Measurements from ENCODE around the gene CAPNS1. TPM values are rescaled to one million over a fixed set of nuclear protein-coding genes. Genes with fewer than 3 reads are reported as not detected.

The CAPNS1 gene
- total RNA-seq, 1 donor from 2014 or later, result 431 TPM

GRCh38 chr19:36106441-36106840 lies 33.4 kb upstream of the CAPNS1 start:
- H3K4me1 Mint-ChIP-seq (ENCODE audit: low read depth), result no peaks in the 10 kb centered on the region
- H3K36me3 Mint-ChIP-seq (ENCODE audit: low read depth), result peaks cover 25% of the 10 kb centered on the region
- H3K27ac Mint-ChIP-seq, result no peak overlapping the region
- no peaks in the 10 kb centered on the region for H3K9me3 Mint-ChIP-seq
- intact Hi-C loops (cut with micrococcal nuclease), result no loop called here
- H3K4me3 Mint-ChIP-seq (ENCODE audit: low read depth), result no peak overlapping the region
- no peaks in the 10 kb centered on the region for H3K27me3 Mint-ChIP-seq (ENCODE audit: low read depth)
- no peak for DNase-seq (ENCODE audit: low spot score)

- intact Hi-C loops (cut with micrococcal nuclease), result no loop called here
- H3K36me3 Mint-ChIP-seq (ENCODE audit: low read depth), result peaks cover 30% of the 10 kb centered on the region
- H3K9me3 Mint-ChIP-seq, result no peaks in the 10 kb centered on the region
- no peak for DNase-seq (ENCODE audit: low spot score)
- H3K4me1 Mint-ChIP-seq (ENCODE audit: low read depth), result no peaks in the 10 kb centered on the region
- no peaks in the 10 kb centered on the region for H3K27me3 Mint-ChIP-seq (ENCODE audit: low read depth)
- no peak overlapping the region for H3K4me3 Mint-ChIP-seq (ENCODE audit: low read depth)
- no peak overlapping the region for H3K27ac Mint-ChIP-seq
These were observed 32.9 kb upstream of the CAPNS1 start for GRCh38 chr19:36106991-36107390.

GRCh38 chr19:36108684-36109083 lies 31.2 kb upstream of the CAPNS1 start:
- intact Hi-C loops (cut with micrococcal nuclease), result no loop called here
- no peak for DNase-seq (ENCODE audit: low spot score)
- no peaks in the 10 kb centered on the region for H3K27me3 Mint-ChIP-seq (ENCODE audit: low read depth)
- peaks cover 5% of the 10 kb centered on the region for H3K4me1 Mint-ChIP-seq (ENCODE audit: low read depth)
- peaks cover 33% of the 10 kb centered on the region for H3K36me3 Mint-ChIP-seq (ENCODE audit: low read depth)
- H3K27ac Mint-ChIP-seq, result no peak overlapping the region
- no peak overlapping the region for H3K4me3 Mint-ChIP-seq (ENCODE audit: low read depth)
- no peaks in the 10 kb centered on the region for H3K9me3 Mint-ChIP-seq

GRCh38 chr19:36110487-36111199 lies 29.2 kb upstream of the CAPNS1 start, which contains the start of gene OVOL3:
TSS of gene OVOL3 (plus strand) at chr19:36111143. CDS start at chr19:36111203, 60 bp downstream.
- intact Hi-C loops (cut with micrococcal nuclease), result loop anchor here (10.0 kb wide), 1 partner anchor 466 kb away; the partner anchor contains the start of genes COX6B1 and ETV2
- no peaks in the 10 kb centered on the region for H3K9me3 Mint-ChIP-seq
- no peaks in the 10 kb centered on the region for H3K27me3 Mint-ChIP-seq (ENCODE audit: low read depth)
- no peak within 1 kb of the TSS for H3K27ac Mint-ChIP-seq
- no peak for DNase-seq (ENCODE audit: low spot score)
- H3K36me3 Mint-ChIP-seq (ENCODE audit: low read depth), result peaks cover 27% of the 10 kb centered on the region
- peak within 1 kb of the TSS; percentile 17 for H3K4me3 Mint-ChIP-seq (ENCODE audit: low read depth)
- peaks cover 8% of the 10 kb centered on the region for H3K4me1 Mint-ChIP-seq (ENCODE audit: low read depth)

GRCh38 chr19:36111200-36111539 lies 28.7 kb upstream of the CAPNS1 start:
- Mint-ChIP-seq H3K4me3 (ENCODE audit: low read depth) (no peak overlapping the region), H3K36me3 (ENCODE audit: low read depth) (peaks cover 27% of the 10 kb centered on the region), H3K9me3 (no peaks in the 10 kb centered on the region), H3K27ac (no peak overlapping the region), H3K4me1 (ENCODE audit: low read depth) (peaks cover 11% of the 10 kb centered on the region), H3K27me3 (ENCODE audit: low read depth) (no peaks in the 10 kb centered on the region)
- DNase-seq (ENCODE audit: low spot score), result no peak
- intact Hi-C loops (cut with micrococcal nuclease), result loop anchor here (10.0 kb wide), 1 partner anchor 466 kb away; the partner anchor contains the start of genes COX6B1 and ETV2

GRCh38 chr19:36112678-36113077 lies 27.2 kb upstream of the CAPNS1 start:
- Mint-ChIP-seq H3K9me3 (no peaks in the 10 kb centered on the region), H3K36me3 (ENCODE audit: low read depth) (peaks cover 31% of the 10 kb centered on the region), H3K4me1 (ENCODE audit: low read depth) (peaks cover 18% of the 10 kb centered on the region), H3K27me3 (ENCODE audit: low read depth) (no peaks in the 10 kb centered on the region), H3K4me3 (ENCODE audit: low read depth) (peak overlapping the region; percentile 73), H3K27ac (no peak overlapping the region)
- no peak for DNase-seq (ENCODE audit: low spot score)
- intact Hi-C loops (cut with micrococcal nuclease), result loop anchor here (10.0 kb wide), 1 partner anchor 468 kb away; the partner anchor contains the start of genes COX6B1 and ETV2

GRCh38 chr19:36113425-36113824 lies 26.4 kb upstream of the CAPNS1 start:
- no peaks in the 10 kb centered on the region for H3K27me3 Mint-ChIP-seq (ENCODE audit: low read depth)
- H3K9me3 Mint-ChIP-seq, result no peaks in the 10 kb centered on the region
- peaks cover 21% of the 10 kb centered on the region for H3K4me1 Mint-ChIP-seq (ENCODE audit: low read depth)
- peaks cover 37% of the 10 kb centered on the region for H3K36me3 Mint-ChIP-seq (ENCODE audit: low read depth)
- peak overlapping the region; percentile 90 for H3K4me3 Mint-ChIP-seq (ENCODE audit: low read depth)
- H3K27ac Mint-ChIP-seq, result peak overlapping the region; percentile 89
- intact Hi-C loops (cut with micrococcal nuclease), result loop anchor here (10.0 kb wide), 1 partner anchor 469 kb away; the partner anchor contains the start of genes COX6B1 and ETV2
- DNase-seq (ENCODE audit: low spot score), result no peak

GRCh38 chr19:36113894-36114720 lies 25.8 kb upstream of the CAPNS1 start:
- H3K9me3 Mint-ChIP-seq, result no peaks in the 10 kb centered on the region
- no peaks in the 10 kb centered on the region for H3K27me3 Mint-ChIP-seq (ENCODE audit: low read depth)

GRCh38 chr19:36114721-36115452 lies 25.0 kb upstream of the CAPNS1 start, which contains the start of gene POLR2I:
TSS of gene POLR2I (minus strand) at chr19:36114875. CDS start at chr19:36114856, 19 bp downstream.
- no peaks in the 10 kb centered on the region for H3K9me3 Mint-ChIP-seq
- intact Hi-C loops (cut with micrococcal nuclease), result loop anchor here (1.0 to 10.0 kb wide), 8 partner anchors 12 to 470 kb away; partner anchors contain the start of genes ALKBH6, COX6B1, ETV2 and HSPB6
- no peaks in the 10 kb centered on the region for H3K27me3 Mint-ChIP-seq (ENCODE audit: low read depth)
- H3K4me3 Mint-ChIP-seq (ENCODE audit: low read depth), result peak within 1 kb of the TSS; percentile 90
- H3K4me1 Mint-ChIP-seq (ENCODE audit: low read depth), result peaks cover 21% of the 10 kb centered on the region
- H3K36me3 Mint-ChIP-seq (ENCODE audit: low read depth), result peaks cover 43% of the 10 kb centered on the region
- DNase-seq (ENCODE audit: low spot score), result peak; percentile 99
- H3K27ac Mint-ChIP-seq, result peak within 1 kb of the TSS; percentile 89

More at GRCh38 chr19:36113894-36114720, 25.8 kb upstream of the CAPNS1 start:
- Mint-ChIP-seq H3K36me3 (ENCODE audit: low read depth) (peaks cover 42% of the 10 kb centered on the region), H3K4me1 (ENCODE audit: low read depth) (peaks cover 21% of the 10 kb centered on the region), H3K4me3 (ENCODE audit: low read depth) (peak overlapping the region; percentile 90), H3K27ac (peak overlapping the region; percentile 89)
- no peak for DNase-seq (ENCODE audit: low spot score)
- intact Hi-C loops (cut with micrococcal nuclease), result loop anchor here (10.0 kb wide), 1 partner anchor 469 kb away; the partner anchor contains the start of genes COX6B1 and ETV2

GRCh38 chr19:36115453-36116343 lies 24.2 kb upstream of the CAPNS1 start, which contains the start of gene TBCB:
TSS of gene TBCB (plus strand) at chr19:36115468. CDS start at chr19:36115561, 93 bp downstream.
- H3K27me3 Mint-ChIP-seq (ENCODE audit: low read depth), result no peaks in the 10 kb centered on the region
- intact Hi-C loops (cut with micrococcal nuclease), result loop anchor here (1.0 to 10.0 kb wide), 8 partner anchors 12 to 471 kb away; partner anchors contain the start of genes ALKBH6, COX6B1, ETV2 and HSPB6
- peak within 1 kb of the TSS; percentile 89 for H3K27ac Mint-ChIP-seq
- peaks cover 23% of the 10 kb centered on the region for H3K4me1 Mint-ChIP-seq (ENCODE audit: low read depth)
- no peak for DNase-seq (ENCODE audit: low spot score)
- no peaks in the 10 kb centered on the region for H3K9me3 Mint-ChIP-seq
- H3K4me3 Mint-ChIP-seq (ENCODE audit: low read depth), result peak within 1 kb of the TSS; percentile 90
- peaks cover 48% of the 10 kb centered on the region for H3K36me3 Mint-ChIP-seq (ENCODE audit: low read depth)

GRCh38 chr19:36116344-36116637 lies 23.6 kb upstream of the CAPNS1 start:
- Mint-ChIP-seq H3K27me3 (ENCODE audit: low read depth) (no peaks in the 10 kb centered on the region), H3K9me3 (no peaks in the 10 kb centered on the region), H3K4me1 (ENCODE audit: low read depth) (peaks cover 23% of the 10 kb centered on the region)

More at GRCh38 chr19:36116344-36116637, 23.6 kb upstream of the CAPNS1 start:
- H3K4me3 Mint-ChIP-seq (ENCODE audit: low read depth), result peak overlapping the region; percentile 90
- intact Hi-C loops (cut with micrococcal nuclease), result loop anchor here (5.0 to 10.0 kb wide), 2 partner anchors 359 to 471 kb away; partner anchors contain the start of genes COX6B1, ETV2, HSPB6 and PROSER3
- no peak for DNase-seq (ENCODE audit: low spot score)
- peak overlapping the region; percentile 89 for H3K27ac Mint-ChIP-seq
- peaks cover 51% of the 10 kb centered on the region for H3K36me3 Mint-ChIP-seq (ENCODE audit: low read depth)
